ENCODE data around the gene SC5D. TPM values are rescaled to one million over a fixed set of nuclear protein-coding genes. Genes with fewer than 3 reads are reported as not detected.

SC5D gene, protein sequence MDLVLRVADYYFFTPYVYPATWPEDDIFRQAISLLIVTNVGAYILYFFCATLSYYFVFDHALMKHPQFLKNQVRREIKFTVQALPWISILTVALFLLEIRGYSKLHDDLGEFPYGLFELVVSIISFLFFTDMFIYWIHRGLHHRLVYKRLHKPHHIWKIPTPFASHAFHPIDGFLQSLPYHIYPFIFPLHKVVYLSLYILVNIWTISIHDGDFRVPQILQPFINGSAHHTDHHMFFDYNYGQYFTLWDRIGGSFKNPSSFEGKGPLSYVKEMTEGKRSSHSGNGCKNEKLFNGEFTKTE
- 10 to 100 TPM; 20.4 to 22.9 TPM for total RNA-seq

DNA sequence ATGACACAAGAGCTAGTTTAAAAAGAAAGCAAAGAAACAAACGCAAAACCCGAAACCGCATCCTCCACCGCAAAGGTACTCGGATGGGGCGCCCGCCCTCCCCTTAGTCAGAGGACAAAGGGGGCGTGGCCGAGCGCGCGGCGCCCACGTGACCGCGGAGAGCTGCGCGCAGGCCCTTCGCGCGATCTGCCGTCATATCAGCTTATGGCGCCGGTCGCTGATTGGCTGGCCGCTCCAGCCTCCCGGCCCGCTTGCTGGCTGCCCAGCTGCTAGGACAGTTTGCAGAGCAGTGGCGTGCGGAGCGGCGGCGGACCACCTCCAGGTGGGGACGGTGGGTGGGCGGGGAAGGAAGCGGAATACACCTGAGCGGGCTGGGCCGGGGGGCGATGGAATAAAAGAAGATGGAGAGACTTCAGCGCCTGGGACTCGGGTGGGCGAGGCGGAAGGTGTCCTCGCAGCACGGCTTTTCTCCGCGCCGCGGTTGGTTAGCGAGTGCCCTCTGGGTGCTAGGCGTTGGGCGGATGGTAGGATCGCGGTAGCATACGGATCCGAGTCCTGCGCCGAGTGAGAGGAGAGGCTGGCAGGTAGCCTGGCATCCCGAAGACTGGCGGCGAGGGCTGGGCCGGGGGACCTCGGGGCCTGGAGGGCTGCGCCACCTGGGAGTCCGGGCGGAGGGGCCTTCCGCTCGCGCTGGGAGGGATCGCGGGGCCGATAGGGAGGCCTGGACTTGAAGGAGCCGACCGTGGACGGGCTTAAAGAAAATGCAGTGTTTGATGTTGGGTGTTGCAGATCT, at the start of gene SC5D:
TSS of gene SC5D (plus strand) at position 277 of the 793 bp plus-strand sequence. CDS start 10,605 bp downstream, outside the sequence.
- peak within 1 kb of the TSS; percentile 89 for H3K27ac Mint-ChIP-seq
- POLR2A ChIA-PET = no interaction called here
- H3K9me3 Mint-ChIP-seq = no peaks in the 10 kb centered on the region
- peaks cover 2% of the 10 kb centered on the region for H3K27me3 Mint-ChIP-seq
- H3K4me3 Mint-ChIP-seq = peak within 1 kb of the TSS; percentile 81
- H3K36me3 Mint-ChIP-seq (ENCODE audit: low read depth) = peaks cover 24% of the 10 kb centered on the region
- peak; percentile 95 for DNase-seq
- peaks cover 44% of the 10 kb centered on the region for H3K4me1 Mint-ChIP-seq
- CTCF ChIA-PET = interaction anchor here (0.6 to 1.5 kb wide), 4 partner anchors 8 to 784 kb away, joined by 3 read pairs; no protein-coding TSS in a partner anchor

DNA sequence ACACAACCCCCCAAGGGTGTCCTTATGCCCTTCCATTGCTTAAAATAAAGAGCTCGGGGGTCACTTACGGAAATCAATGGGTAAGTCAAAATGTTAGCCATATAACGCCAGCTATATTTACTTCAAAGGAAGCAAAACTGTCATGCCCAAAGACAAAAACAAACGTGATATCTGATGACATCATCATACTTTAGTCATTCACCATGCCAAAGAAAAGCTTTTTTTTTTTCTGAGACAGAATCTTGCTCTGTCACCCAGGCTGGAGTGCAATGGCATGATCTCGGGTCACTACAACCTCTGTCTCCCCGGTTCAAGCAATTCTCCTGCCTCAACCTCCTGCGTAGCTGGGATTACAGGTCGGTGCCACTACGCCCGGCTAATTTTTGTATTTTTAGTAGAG, 47.7 kb upstream of the SC5D start:
- Mint-ChIP-seq H3K4me1 (peaks cover 4% of the 10 kb centered on the region), H3K27ac (no peak overlapping the region), H3K4me3 (no peak overlapping the region), H3K27me3 (peaks cover 14% of the 10 kb centered on the region), H3K9me3 (no peaks in the 10 kb centered on the region), H3K36me3 (ENCODE audit: low read depth) (no peaks in the 10 kb centered on the region)
- ChIA-PET POLR2A (no interaction called here), CTCF (interaction anchor here (0.7 kb wide), 1 partner anchor 558 kb away, joined by 5 read pairs; no protein-coding TSS in a partner anchor)
- DNase-seq = no peak

DNA sequence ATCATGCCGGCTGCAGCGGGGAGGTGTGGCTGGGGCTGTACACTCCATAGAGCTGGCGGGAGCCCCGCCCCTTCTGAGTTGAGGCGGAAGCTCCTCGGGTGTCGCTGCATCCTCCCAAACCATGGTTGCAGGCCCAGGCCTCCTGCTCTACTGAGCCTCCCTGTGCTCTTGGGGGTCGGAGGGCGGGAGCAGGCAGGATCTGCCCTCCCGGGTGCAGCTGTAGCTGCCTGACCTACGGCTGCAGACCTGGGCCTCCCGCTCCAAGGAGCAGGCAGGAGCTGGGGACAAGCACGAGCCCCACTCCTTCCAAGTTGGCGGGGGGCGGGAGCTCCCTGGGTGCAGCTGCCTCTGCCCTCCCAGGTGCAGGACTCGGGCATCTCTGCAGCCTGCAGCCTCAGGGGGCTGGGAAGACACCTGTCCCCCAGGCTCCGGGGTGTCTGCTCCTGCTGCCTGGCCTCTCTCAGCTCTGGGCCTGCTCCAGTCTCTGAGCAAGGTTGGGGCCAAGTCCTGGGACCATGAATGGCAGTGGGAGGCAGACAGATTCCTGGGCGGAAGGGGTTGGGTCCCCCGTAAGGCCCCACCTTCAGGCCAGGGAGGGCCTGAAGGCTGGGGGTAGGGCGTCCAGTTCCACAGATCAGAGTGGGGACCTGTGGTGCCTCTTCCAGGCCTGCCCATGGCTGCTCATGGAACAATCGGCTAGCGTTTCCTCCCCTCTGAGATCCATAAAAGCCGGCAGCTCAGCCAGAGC, 46.4 kb upstream of the SC5D start:
- H3K36me3 Mint-ChIP-seq (ENCODE audit: low read depth) = no peaks in the 10 kb centered on the region
- no peak overlapping the region for H3K27ac Mint-ChIP-seq
- peaks cover 14% of the 10 kb centered on the region for H3K27me3 Mint-ChIP-seq
- H3K4me3 Mint-ChIP-seq = no peak overlapping the region
- H3K9me3 Mint-ChIP-seq = no peaks in the 10 kb centered on the region
- ChIA-PET POLR2A (no interaction called here), CTCF (interaction anchor here (0.6 to 1.2 kb wide), 2 partner anchors 154 to 367 kb away, joined by 3 read pairs; no protein-coding TSS in a partner anchor)
- DNase-seq = no peak
- H3K4me1 Mint-ChIP-seq = peaks cover 7% of the 10 kb centered on the region

DNA sequence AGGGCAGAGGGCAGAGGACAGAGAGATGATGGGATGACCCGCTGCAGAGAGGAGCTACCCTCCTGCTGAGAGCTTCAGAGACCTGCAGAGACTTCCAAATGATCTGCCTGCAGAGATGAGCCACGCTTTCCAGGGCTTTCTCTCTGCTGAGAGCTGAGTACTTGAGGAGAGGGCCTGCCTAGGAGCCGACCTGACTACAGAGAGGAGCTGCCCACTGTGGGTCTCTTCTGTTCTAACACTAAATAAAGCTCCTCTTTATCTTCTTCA, 45.9 kb upstream of the SC5D start:
- no peak for DNase-seq

DNA sequence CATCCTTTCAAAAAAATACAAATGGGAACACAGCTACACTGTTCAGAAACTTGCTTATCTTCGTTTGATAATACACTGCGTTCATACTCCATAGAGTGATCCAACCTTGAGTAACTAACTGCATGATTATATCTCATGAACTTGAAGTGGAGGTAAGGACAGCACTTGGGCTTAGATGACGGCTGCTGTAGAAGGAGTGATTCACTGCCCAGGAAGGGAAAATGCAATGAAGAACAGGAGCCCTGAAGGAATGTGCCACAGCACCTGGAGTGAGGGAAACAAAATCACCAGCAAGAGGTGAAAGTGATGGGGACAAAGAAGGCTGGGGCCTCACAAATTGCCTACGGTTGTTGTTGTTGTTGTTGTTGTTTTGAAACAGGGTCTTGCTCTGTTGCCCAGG, 44.1 kb upstream of the SC5D start:
- Mint-ChIP-seq H3K27ac (no peak overlapping the region), H3K4me1 (peaks cover 7% of the 10 kb centered on the region), H3K4me3 (no peak overlapping the region), H3K9me3 (peaks cover 2% of the 10 kb centered on the region), H3K36me3 (ENCODE audit: low read depth) (no peaks in the 10 kb centered on the region), H3K27me3 (peaks cover 2% of the 10 kb centered on the region)
- CTCF ChIA-PET = interaction anchor here (1.6 kb wide), 1 partner anchor 16 kb away, joined by 3 read pairs; no protein-coding TSS in a partner anchor
- no peak for DNase-seq
- POLR2A ChIA-PET = no interaction called here

More for the DNA sequence above, 45.9 kb upstream of the SC5D start:
- Mint-ChIP-seq H3K36me3 (ENCODE audit: low read depth) (no peaks in the 10 kb centered on the region), H3K4me1 (peaks cover 7% of the 10 kb centered on the region), H3K4me3 (no peak overlapping the region), H3K27me3 (peaks cover 14% of the 10 kb centered on the region), H3K27ac (no peak overlapping the region), H3K9me3 (no peaks in the 10 kb centered on the region)
- ChIA-PET CTCF (interaction anchor here (0.6 to 1.2 kb wide), 2 partner anchors 154 to 366 kb away, joined by 3 read pairs; no protein-coding TSS in a partner anchor), POLR2A (no interaction called here)

DNA sequence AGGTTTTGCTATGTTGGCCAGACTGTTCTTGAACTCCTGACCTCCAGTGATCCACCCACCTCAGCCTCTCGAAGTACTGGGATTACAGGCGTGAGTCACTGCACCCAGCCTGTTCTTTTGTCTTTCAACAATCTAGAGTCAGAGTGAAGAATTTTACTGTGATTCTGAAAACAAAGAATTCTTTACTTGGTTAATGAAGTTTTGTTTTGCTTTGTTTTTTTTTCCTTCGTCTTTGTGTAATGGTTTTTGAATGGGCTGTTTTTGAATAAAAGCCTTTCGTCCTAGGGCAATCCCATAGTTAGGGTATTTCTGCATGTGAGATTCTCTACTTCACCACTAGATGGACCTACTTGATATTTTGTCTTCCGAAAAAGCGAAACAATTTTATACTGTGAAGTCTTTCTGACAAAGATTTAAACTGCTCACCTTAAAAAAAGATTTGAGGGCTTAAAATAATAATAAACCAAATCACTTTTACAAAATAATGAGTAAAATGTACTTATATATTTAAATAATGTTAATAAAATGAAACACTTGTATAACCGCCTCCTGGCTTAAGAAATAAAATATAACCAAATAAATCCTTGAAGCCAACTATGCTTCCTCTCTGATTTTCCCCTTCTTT, 43.4 kb upstream of the SC5D start:
- Mint-ChIP-seq H3K27me3 (peaks cover 1% of the 10 kb centered on the region), H3K36me3 (ENCODE audit: low read depth) (no peaks in the 10 kb centered on the region), H3K27ac (no peak overlapping the region), H3K4me1 (peaks cover 7% of the 10 kb centered on the region), H3K4me3 (no peak overlapping the region), H3K9me3 (peaks cover 2% of the 10 kb centered on the region)
- DNase-seq = no peak
- POLR2A ChIA-PET = no interaction called here
- CTCF ChIA-PET = no interaction called here

DNA sequence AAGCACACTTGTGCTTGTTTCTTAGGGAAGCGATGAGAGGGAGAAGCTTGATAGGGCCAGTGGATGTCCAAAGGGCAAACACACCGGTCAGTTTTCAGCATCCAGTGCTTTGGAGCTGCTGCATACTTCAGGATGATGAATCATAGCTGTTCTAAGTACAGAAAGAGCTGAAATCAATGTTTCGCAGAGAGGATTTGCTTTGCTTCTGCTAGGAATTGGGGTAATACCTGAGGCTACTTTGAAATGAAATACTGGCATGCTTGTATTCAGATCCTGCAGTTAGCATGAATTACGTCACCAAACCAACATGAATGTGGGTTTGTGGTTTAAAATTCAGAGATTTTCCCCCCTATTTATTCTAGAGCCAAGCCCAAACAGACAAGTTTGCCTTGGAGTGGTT, 41.7 kb upstream of the SC5D start:
- Mint-ChIP-seq H3K27ac (no peak overlapping the region), H3K4me1 (peaks cover 7% of the 10 kb centered on the region), H3K36me3 (ENCODE audit: low read depth) (no peaks in the 10 kb centered on the region), H3K4me3 (no peak overlapping the region), H3K9me3 (peaks cover 2% of the 10 kb centered on the region), H3K27me3 (peaks cover 10% of the 10 kb centered on the region)
- ChIA-PET POLR2A (no interaction called here), CTCF (no interaction called here)
- DNase-seq = no peak

DNA sequence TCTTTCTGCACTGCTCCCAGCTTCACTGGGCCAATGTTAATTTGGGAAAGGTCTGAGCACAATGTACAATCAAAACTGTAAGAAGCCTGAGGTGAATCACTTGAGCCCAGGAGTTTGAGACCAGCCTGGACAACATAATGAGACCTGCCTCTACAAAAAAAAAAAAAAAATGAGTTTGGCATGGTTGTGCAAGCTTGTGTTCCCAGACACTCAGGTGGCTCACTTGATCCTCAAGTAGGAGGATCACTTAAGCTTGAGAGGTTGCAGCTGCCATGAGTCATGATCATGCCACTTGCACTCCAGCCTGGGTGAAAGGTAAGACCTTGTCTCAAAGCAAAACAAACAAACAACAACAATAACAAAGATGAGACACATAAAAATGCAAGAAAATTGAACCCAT, 38.6 kb upstream of the SC5D start:
- H3K27me3 Mint-ChIP-seq = peaks cover 28% of the 10 kb centered on the region
- no peak overlapping the region for H3K27ac Mint-ChIP-seq
- H3K4me1 Mint-ChIP-seq = peaks cover 5% of the 10 kb centered on the region
- CTCF ChIA-PET = interaction anchor here (0.6 kb wide), 1 partner anchor 132 kb away, joined by 3 read pairs; no protein-coding TSS in a partner anchor
- no peak overlapping the region for H3K4me3 Mint-ChIP-seq
- POLR2A ChIA-PET = no interaction called here
- peaks cover 2% of the 10 kb centered on the region for H3K9me3 Mint-ChIP-seq
- no peak for DNase-seq
- H3K36me3 Mint-ChIP-seq (ENCODE audit: low read depth) = no peaks in the 10 kb centered on the region

DNA sequence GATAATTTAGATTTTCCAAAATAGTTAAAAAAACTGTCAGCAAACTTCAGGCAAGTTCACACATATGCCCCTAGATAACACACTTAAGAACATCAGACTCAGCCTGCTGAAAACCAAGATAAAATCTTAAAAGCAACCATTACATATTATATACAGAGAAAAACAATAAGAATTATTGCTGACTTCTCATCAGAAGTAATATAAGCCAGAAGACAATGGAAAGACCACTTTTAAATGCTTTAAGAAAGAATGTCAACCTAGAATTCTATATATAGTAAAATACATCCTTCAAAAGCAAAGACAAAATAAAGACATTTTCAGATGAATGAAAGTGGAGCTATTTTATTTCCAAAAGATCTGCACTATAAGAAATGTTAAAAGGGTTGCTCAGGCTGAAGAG, 37.8 kb upstream of the SC5D start:
- peaks cover 27% of the 10 kb centered on the region for H3K27me3 Mint-ChIP-seq
- no peak overlapping the region for H3K4me3 Mint-ChIP-seq
- H3K36me3 Mint-ChIP-seq (ENCODE audit: low read depth) = no peaks in the 10 kb centered on the region
- H3K9me3 Mint-ChIP-seq = peaks cover 2% of the 10 kb centered on the region
- DNase-seq = no peak
- peaks cover 3% of the 10 kb centered on the region for H3K4me1 Mint-ChIP-seq
- H3K27ac Mint-ChIP-seq = no peak overlapping the region
- POLR2A ChIA-PET = no interaction called here
- CTCF ChIA-PET = no interaction called here

DNA sequence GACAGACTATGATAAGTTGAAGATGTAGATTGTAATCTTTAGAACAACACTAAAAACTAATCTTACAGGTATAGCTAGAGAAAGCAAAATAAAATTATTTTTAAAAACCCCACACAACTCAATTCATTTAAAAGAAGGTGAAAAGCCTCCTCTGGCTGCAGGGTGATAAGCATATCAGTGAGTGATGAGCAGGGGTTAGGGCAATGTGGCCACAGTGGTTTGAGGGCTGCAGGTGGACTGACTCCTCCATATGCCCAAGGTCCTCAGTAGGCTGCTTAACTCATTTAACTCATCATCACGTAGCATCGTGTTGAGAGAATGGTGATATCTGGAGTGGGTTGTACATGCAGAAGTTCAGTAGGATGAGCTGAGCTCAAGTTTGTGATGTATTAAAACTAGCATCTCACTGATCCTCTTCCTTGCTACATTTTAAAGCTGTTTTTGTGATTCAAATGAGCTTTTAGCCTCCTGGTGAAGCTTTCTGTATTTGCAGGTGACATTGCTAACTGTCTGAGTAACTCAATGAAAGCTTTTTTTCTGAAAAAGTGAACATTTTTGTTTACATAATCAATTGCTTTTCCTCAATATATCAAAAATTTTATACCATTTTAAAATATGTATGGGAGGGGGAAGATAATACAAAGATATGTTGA, 37.0 kb upstream of the SC5D start:
- peaks cover 33% of the 10 kb centered on the region for H3K27me3 Mint-ChIP-seq
- no peaks in the 10 kb centered on the region for H3K36me3 Mint-ChIP-seq (ENCODE audit: low read depth)
- H3K4me3 Mint-ChIP-seq = no peak overlapping the region
- ChIA-PET POLR2A (no interaction called here), CTCF (no interaction called here)
- no peaks in the 10 kb centered on the region for H3K4me1 Mint-ChIP-seq
- DNase-seq = no peak
- no peak overlapping the region for H3K27ac Mint-ChIP-seq
- peaks cover 2% of the 10 kb centered on the region for H3K9me3 Mint-ChIP-seq

DNA sequence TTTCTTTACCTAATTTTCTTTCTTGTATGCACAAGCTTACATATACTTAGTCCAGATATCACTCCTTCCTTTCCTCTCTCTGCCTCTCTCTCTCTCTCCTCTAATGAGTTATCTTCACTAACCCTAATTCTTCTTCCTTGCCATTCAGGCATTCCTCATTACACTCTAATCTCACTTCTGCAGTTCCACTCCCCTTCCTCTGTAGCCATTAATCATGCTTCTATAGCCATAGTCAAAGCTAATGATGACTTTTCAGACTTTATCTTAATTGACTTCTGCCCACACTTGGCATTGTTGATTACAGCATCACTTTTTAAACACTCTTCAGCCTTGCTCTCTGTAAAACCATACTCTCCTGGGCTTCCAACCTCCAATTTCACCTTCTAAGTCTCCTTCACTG, 35.3 kb upstream of the SC5D start:
- H3K27me3 Mint-ChIP-seq = peaks cover 46% of the 10 kb centered on the region
- H3K4me1 Mint-ChIP-seq = no peaks in the 10 kb centered on the region
- H3K9me3 Mint-ChIP-seq = peaks cover 2% of the 10 kb centered on the region
- ChIA-PET POLR2A (no interaction called here), CTCF (no interaction called here)
- no peak overlapping the region for H3K27ac Mint-ChIP-seq
- DNase-seq = no peak
- H3K36me3 Mint-ChIP-seq (ENCODE audit: low read depth) = no peaks in the 10 kb centered on the region
- H3K4me3 Mint-ChIP-seq = no peak overlapping the region

DNA sequence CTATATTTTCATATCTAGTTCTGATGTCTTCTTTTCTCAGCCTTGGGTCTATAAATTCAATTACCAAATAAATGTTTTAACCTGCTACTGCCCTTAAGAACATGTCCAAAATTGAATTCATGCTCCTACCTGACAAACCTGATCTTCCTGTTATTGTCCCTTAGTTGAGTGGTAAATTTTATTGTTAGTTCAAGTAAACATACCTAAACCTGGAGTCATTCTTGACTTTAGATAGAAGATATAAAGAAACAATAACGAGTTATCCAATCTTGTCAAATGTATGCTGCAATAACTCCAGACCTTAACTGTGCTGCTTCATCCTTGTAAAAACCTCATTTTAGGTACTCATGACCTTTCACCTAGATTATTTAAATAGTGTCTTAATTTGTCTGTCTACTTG, 34.6 kb upstream of the SC5D start:
- CTCF ChIA-PET = no interaction called here
- DNase-seq = no peak
- peaks cover under 1% of the 10 kb centered on the region for H3K9me3 Mint-ChIP-seq

More for the DNA sequence above, 34.6 kb upstream of the SC5D start:
- H3K27ac Mint-ChIP-seq = no peak overlapping the region
- no peaks in the 10 kb centered on the region for H3K36me3 Mint-ChIP-seq (ENCODE audit: low read depth)
- H3K27me3 Mint-ChIP-seq = peaks cover 49% of the 10 kb centered on the region
- no peak overlapping the region for H3K4me3 Mint-ChIP-seq
- POLR2A ChIA-PET = no interaction called here
- no peaks in the 10 kb centered on the region for H3K4me1 Mint-ChIP-seq

All from activated CD4-positive, alpha-beta T cell treated with anti-CD3 and anti-CD28 coated beads, Interleukin-2, amount 10 ng/mL, durations not matched to agents 7 days and 5 days (primary cell).